Left renal pelvis (tissue), 4 donors: ENCODE data around the gene SAT1. TPM values are rescaled to one million over a fixed set of nuclear protein-coding genes. Genes with fewer than 3 reads are reported as not detected.
"Not testable (repeated sequence)": the region's sequence is repeated elsewhere in the genome, so short reads cannot be mapped to it uniquely, and the experiment has no call there.

Source experiments
- DNase-seq, 4 donors: peaks; one replicate each; pipeline ENCODE4 v3.0.0-alpha.2; 2013; ENCODE audit warnings: low read depth in 4 of 4, low spot score in 3 of 4
- polyA plus RNA-seq, 4 donors: library from polyadenylated mRNA; unstranded; fragments of 120-200 nt; gene quantifications; one replicate each; pipeline ENCODE4 v1.2.1, GENCODE V29; 2013; ENCODE audit not compliant: insufficient read length in 4 of 4

SAT1 gene
- 100 to 1,000 TPM; 159 to 292 (median 273) TPM for polyA plus RNA-seq

- DNase-seq, result peak; percentile 70 to 88 (median 82)
Measured at GRCh38 chrX:23782863-23783588, at the start of gene SAT1. Gene SAT1 (plus strand): TSS chrX:23783173. CDS start chrX:23783352, 179 bp downstream.

DNA sequence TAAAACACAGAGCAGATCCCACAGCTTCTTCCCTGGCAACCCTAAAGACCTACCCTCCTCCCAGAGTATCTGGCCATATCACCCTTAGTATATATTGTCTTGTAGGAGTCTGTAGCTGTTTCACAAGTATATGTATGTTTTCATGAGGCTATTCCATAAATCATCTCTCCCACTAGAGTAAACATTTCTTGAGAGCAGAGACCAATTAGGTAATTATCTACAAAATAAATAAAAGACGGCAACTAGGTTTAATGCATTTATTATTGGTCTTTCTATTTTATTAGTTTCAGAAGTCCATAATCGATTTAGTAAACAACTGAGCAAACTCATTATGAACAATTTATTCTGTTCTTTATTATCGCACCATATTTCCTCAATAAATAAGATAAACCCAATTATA is 46.9 kb upstream of the SAT1 start:
- no peak for DNase-seq

DNA sequence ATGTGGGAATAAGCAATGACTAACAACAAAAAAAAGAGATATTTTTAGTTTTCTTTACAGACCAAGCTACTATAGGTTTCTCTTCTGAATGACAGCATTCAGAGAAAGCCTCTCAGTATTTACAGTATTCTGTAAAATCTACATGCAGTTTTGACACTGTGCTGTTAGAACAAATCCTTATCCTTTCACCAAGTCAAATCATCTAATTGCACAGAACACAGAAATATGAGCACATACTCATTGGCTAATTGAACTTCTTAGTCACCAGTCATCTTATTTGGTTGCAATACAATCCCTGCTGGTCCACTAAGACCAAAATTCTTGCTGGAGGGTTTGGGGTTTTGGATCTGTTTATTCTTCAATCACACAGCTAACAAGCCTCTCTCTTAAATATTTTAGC is 45.6 kb upstream of the SAT1 start:
- no peak for DNase-seq

DNA sequence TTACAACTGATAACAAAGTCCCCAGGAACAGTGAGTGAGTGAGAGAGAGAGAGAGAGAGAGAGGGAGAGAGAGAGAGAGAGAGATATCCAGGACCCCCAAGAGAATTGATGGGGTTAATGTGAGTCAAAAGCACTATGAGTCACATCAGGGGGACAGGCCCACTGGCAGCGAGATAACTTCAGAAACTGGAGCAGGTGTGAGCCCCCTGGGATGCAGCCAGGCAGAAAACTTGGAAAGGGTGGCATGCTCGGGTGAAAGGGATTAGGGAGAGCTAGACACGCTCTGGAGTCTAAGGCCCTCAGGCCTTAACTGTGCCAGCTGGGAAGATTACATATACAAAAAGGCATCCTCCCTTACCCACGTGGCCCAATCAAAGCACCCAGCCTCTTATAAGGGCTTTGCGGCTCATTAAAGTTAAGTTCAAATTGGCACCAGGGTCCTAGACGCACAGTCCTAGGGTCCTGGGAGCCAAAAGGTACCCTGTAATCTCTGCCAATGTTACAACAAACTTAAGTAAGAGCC is 40.7 kb upstream of the SAT1 start:
- DNase-seq, result peak in 2 of 4 donors; percentile 8 to 37

DNA sequence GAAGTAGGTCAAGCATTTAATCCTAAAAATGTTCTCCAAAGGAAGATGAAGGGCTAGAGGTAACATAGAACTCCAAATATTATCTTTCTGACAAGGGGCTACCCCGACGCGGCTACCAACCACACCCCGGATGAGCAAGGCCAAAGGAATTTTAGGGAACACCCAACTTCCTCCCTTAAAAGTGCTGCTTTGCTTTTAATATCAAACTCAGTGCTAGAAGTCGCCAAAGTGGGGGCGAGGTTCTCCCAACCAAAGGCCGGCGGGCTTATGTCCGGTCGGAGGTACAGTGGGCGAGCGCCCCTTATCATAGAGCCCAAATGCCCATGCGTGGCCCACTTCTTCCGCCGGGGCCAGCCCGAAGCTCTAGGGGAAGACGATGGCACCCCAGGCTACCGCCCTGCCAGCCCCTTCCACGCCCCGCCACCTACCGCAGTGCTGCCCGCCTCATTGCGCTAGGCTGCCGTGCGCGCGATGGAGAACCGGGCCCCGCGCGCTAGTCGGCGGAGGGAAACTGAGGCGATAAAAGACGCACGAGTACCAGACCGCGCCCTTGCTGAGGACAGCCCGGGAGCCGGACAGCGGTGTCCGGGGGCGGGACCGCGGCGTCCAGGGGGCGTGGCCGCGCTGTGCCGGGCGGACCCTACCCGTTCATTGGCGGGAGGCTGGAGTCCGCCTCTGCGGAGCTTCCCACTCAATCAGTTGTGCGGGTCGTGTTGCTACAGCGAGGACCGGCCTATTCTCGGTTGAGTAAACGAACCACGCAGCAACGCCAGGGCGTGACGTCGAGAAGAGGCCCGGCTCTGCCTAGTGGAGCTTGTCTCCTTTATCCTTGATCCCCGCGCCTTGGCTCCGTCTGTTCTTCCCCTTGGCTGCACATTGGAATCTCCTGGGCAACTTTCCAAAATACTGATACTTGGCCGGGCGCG is 40.0 kb upstream of the SAT1 start, which contains the start of gene ACOT9:
Gene ACOT9, minus strand, starts transcription at position 580 of the 926 bp plus-strand sequence. Its CDS starts 132 bp downstream, at position 448.
- DNase-seq, result peak; percentile 61 to 78 (median 73)

GRCh38 chrX:23743623-23743971 is 39.4 kb upstream of the SAT1 start:
- not testable (repeated sequence) for DNase-seq

DNA sequence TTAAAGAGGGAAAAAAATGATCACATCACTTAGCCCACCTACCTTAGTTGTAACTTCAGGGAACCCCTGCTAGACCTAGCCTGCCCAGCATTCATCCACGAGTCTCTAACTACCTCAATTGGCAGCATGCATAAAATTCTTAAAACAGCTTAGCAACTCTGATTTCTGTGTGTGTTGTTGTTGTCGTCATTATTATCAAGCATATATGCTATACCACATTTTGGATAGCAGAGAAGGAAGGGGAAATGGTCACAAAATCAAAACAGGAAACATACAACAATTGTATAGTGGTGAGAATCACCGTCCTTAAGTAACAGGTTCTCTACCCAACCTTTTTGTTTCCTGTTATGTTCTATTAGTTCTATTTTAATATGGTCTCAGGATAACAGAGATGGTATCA is 37.2 kb upstream of the SAT1 start:
- DNase-seq, result no peak

- no peak for DNase-seq
Measured at GRCh38 chrX:23749129-23749528, 33.8 kb upstream of the SAT1 start.

GRCh38 chrX:23749576-23749975 is 33.4 kb upstream of the SAT1 start:
- DNase-seq, result no peak

DNA sequence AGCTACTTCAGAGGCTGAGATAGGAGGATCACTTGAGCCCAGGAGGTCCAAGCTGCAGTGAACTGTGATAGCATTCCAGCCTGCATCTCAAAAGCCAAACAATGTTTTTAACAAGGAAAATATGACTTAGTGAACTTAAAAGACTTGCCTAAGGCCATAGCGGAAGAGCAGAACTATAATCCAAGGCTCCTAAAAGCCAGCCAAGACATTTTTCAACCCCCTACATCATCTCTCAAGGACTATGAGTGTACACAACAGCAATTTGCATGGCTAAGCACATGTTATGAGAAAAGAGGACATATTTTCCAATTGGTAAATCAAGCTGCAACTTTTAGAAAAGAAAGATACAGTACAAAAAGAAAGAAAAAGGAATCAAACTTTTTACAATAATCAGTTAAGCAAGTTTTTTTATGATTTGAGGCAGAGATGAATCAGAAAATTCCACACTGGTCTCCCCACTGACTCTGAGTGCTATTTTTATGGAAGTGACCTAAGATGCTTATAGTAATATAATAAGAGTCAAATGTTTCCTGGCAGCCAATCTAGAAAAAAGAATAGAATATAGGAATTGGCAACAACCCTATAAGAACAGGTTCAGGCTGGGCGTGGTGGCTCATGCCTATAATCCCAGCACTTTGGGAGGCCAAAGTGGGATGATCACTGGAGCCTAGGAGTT is 30.1 kb upstream of the SAT1 start:
- DNase-seq, result no peak

DNA sequence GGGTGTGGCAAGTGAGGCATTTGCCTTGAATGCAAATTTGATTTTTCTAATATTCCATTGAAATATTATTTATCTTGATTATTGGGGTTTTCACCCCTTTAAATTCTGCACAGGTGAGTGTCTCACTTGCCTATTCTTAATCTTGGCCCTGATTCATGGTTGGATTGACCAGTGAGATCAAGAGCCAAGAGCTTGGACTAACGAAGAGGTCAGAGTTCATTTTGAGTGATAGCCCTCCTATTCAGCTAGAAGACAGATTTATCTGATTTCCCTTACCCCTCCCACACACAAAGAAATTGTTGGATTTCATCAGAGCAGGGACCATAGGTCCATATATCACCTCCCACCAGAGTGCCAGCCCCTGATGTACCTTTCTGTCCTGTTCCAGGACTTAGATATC is 28.3 kb upstream of the SAT1 start:
- DNase-seq, result no peak

- DNase-seq, result peak in 1 of 4 donors; percentile 20
Measured at GRCh38 chrX:23756165-23756564, 26.8 kb upstream of the SAT1 start.

GRCh38 chrX:23759821-23760220 is 23.2 kb upstream of the SAT1 start:
- DNase-seq, result no peak

DNA sequence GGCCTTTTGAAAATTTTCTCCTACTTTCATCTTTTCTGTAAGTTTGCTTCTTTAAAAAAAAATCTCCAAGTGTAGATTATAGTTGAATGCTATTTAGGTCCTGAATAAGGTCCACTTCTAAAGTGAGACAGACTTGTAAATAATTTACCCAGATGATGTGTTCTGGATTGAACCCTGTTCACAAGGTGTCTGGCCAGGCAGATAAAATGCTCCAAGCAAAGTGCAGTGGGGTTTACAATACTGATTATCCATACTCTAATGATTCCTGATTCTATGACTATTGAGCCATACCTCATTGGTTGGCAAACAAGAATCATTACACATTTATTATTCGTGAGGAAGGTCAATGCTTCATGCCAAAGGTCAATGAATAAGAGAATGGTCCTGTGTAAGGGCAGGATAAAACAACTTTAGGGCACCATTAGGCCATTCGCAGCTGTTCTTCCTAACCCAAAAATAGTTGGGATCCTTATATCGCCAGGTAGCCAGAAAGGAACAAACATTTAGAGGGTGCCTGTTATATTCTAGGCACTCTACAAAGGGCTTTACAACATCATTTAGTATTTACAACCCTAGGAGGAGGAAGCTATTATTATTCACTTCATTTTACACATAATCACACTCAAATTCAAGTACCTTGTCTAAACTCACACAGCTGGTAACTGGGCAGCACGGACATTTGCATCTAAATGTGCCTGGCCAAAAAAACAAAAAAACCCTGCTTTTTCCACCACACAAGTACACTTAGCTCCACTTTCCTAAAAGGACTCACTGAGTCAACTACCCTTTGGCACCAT is 18.6 kb upstream of the SAT1 start:
- no peak for DNase-seq

DNA sequence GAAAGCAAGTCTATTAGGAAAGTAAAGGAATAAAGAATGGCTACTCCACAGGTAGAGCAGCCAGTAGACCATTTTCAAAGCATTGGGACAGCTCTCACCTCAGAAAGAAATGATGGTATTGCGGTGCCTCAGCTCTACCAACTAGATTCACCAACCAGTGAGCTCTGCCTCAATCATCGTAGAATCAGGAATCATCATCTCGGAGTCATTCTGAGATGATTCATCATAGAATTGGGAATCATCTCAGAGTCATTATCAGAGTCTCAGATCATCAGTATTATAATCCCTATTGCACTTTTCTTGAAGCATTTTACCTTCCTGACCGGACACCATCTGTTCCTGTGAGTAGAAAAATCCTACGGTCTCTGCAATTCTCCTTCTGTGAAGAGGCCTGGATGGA is 17.5 kb upstream of the SAT1 start:
- no peak for DNase-seq

DNA sequence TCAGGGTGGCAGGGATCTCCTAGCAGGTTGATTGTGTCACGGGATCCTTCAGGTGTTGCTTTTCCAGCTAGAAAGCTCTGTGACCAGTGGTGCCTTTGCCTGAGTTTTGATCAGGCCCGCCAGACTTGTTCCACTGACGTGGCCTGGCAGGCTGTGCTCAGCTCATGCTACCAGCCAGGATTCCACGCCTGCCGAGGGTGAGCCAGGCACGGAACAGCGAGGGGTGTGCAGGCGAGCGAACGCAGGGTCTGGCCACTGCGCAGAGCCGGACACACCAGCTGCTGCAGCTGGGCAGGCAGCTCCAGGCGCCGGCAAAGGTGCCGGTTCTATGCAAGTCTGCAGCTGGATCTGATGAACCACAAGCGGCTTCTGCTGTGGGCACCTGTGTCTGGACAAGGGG is 17.1 kb upstream of the SAT1 start:
- DNase-seq, result no peak

- DNase-seq, result no peak
Measured at GRCh38 chrX:23766650-23767551, 16.1 kb upstream of the SAT1 start.

- no peak for DNase-seq
Measured at GRCh38 chrX:23770142-23770541, 12.8 kb upstream of the SAT1 start.

GRCh38 chrX:23771086-23771485 is 11.9 kb upstream of the SAT1 start:
- not testable (repeated sequence) for DNase-seq
